HCT116 (cell line): ENCODE data around the gene DCHS1. TPM values are rescaled to one million over a fixed set of nuclear protein-coding genes. Genes with fewer than 3 reads are reported as not detected.
A peak's percentile ranks its signal among the peaks of the same experiment; 100 is the strongest.

Source experiments
- ATAC-seq: fragments of 200-7000 bp; cut with Tn5 transposase; 2 replicates; pipeline ENCODE4 v1.9.1; 2020; ENCODE audit warnings: mild to moderate bottlenecking, moderate library complexity
- BruUV-seq: library from RNA; stranded (reverse); fragments of 400-500 nt; replicated peaks from 2 replicates; lab custom pipeline; 2021; lab: Mats Ljungman, UMichigan
- CTCF ChIA-PET: fragments of 300-600 bp; sonication (Branson Sonifier 250); formaldehyde crosslinking; loops from one replicate; lab custom pipeline; 2021; ENCODE audit warnings: antibody characterized with exemption; lab: Charles Lee
- POLR2A ChIA-PET: fragments of 300-600, 350-600 bp; sonication (Branson Sonifier 250); formaldehyde crosslinking; loops from one replicate; lab custom pipeline; 2021; ENCODE audit warnings: antibody characterized with exemption; lab: Charles Lee
- RAD21 ChIA-PET, 2 experiments: fragments of 300-600 bp; sonication (Branson Sonifier 250); formaldehyde crosslinking; loops; one replicate each; lab custom pipeline; 2023; ENCODE audit warnings: low total read pairs in 2 of 2; ENCODE audit not compliant: uncharacterized antibody in 2 of 2, unreplicated experiment in 2 of 2, low non-redundant PET in 1 of 2; lab: Charles Lee
- DNase-seq: peaks from one replicate; pipeline ENCODE4 v3.0.0-alpha.2; 2010; ENCODE audit warnings: low read depth, low spot score
- H2AFZ ChIP-seq: fragments of 200-600 bp; shearing (Covaris generic), sonication (generic); 2 replicates; pipeline ENCODE4 v1.6.1; 2017; ENCODE audit warnings: low read depth, mixed run types, mixed read lengths, antibody characterized with exemption, low read length; ENCODE audit not compliant: poor library complexity, severe bottlenecking
- H3K27ac ChIP-seq: 2 replicates; pipeline ENCODE4 v1.5.1; 2012; ENCODE audit warnings: low read depth, low read length
- H3K27me3 ChIP-seq: fragments of 200-600 bp; sonication (generic); 2 replicates; pipeline ENCODE4 v1.6.1; 2016; ENCODE audit warnings: mixed run types, low read length, mixed read lengths; ENCODE audit not compliant: insufficient read depth
- H3K36me3 ChIP-seq, 2 experiments: fragments of 200-500 bp in 1 of 2; fragments of 200-600 bp in 1 of 2; sonication (Bioruptor generic) in 1 of 2; sonication (generic) in 1 of 2; 2 replicates each; pipeline versions ENCODE4 v1.5.1 to v1.6.1; 2014 to 2016; ENCODE audit warnings: low read length in 2 of 2, inconsistent platforms in 1 of 2, mixed read lengths in 1 of 2, mixed run types in 1 of 2; ENCODE audit not compliant: insufficient read depth in 2 of 2, control insufficient read depth in 1 of 2
- H3K4me1 ChIP-seq, 2 experiments: fragments of 200-600 bp in 1 of 2; sonication (generic) in 1 of 2; 2 replicates each; pipeline versions ENCODE4 v1.5.1 to v1.6.1; 2012 to 2017; ENCODE audit warnings: low read length in 2 of 2, inconsistent platforms in 1 of 2, mild to moderate bottlenecking in 1 of 2, mixed read lengths in 1 of 2, mixed run types in 1 of 2, moderate library complexity in 1 of 2; ENCODE audit not compliant: insufficient read depth in 2 of 2, control insufficient read depth in 1 of 2
- H3K4me2 ChIP-seq: fragments of 200-600 bp; sonication (generic); 2 replicates; pipeline ENCODE4 v1.6.1; 2017; ENCODE audit warnings: mixed run types, low read length, mixed read lengths
- H3K4me3 ChIP-seq, 2 experiments: fragments of 200-600 bp in 1 of 2; sonication (generic) in 1 of 2; replicated peaks in 1 of 2; 2 replicates each; pipeline ENCODE4 v1.5.1; 2011 to 2016; ENCODE audit warnings: low read length in 2 of 2, control low read depth in 1 of 2, low read depth in 1 of 2, mild to moderate bottlenecking in 1 of 2, mixed read lengths in 1 of 2, mixed run types in 1 of 2
- H3K79me2 ChIP-seq: fragments of 200-600 bp; sonication (generic); 2 replicates; pipeline ENCODE4 v1.6.1; 2017; ENCODE audit warnings: mild to moderate bottlenecking, mixed run types, low read length, moderate library complexity, mixed read lengths; ENCODE audit not compliant: insufficient read depth
- H3K9ac ChIP-seq: fragments of 200-600 bp; sonication (generic); 2 replicates; pipeline ENCODE4 v1.6.1; 2016; ENCODE audit warnings: low read length, mixed read lengths
- H3K9me2 ChIP-seq: fragments of 200-600 bp; sonication (generic), shearing (Covaris generic); 2 replicates; pipeline ENCODE4 v1.6.1; 2017; ENCODE audit warnings: mixed run types, mild to moderate bottlenecking, moderate library complexity; ENCODE audit not compliant: insufficient read depth
- H3K9me3 ChIP-seq, 2 experiments: fragments of 200-500 bp in 1 of 2; fragments of 200-600 bp in 1 of 2; sonication (Bioruptor generic) in 1 of 2; sonication (generic) in 1 of 2; 2 replicates each; pipeline ENCODE4 v1.6.1; 2014 to 2017; ENCODE audit warnings: low read length in 2 of 2, mixed read lengths in 2 of 2, inconsistent platforms in 1 of 2, low read depth in 1 of 2, mild to moderate bottlenecking in 1 of 2, mixed run types in 1 of 2, moderate library complexity in 1 of 2; ENCODE audit not compliant: control insufficient read depth in 1 of 2, insufficient read depth in 1 of 2
- H4K20me1 ChIP-seq: fragments of 200-600 bp; sonication (generic), shearing (Covaris generic); 2 replicates; pipeline ENCODE4 v1.6.1; 2017; ENCODE audit warnings: mixed run types, mild to moderate bottlenecking, moderate library complexity; ENCODE audit not compliant: insufficient read depth
- CBX3 ChIP-seq: IDR thresholded peaks from 2 replicates; pipeline ENCODE4 v1.6.1; 2012; ENCODE audit warnings: low read depth
- CTCF ChIP-seq, 3 experiments: fragments of 200-600 bp in 1 of 3; sonication (generic) in 1 of 3; IDR thresholded peaks in 2 of 3; conservative IDR thresholded peaks in 1 of 3; 2 replicates each; pipeline ENCODE4 v1.5.1; 2012 to 2017; ENCODE audit warnings: low read depth in 2 of 3, low read length in 2 of 3, antibody characterized with exemption in 1 of 3, borderline replicate concordance in 1 of 3, control low read depth in 1 of 3, mild to moderate bottlenecking in 1 of 3, mixed read lengths in 1 of 3, mixed run types in 1 of 3, moderate library complexity in 1 of 3; ENCODE audit not compliant: insufficient read depth in 1 of 3
- EGR1 ChIP-seq: IDR thresholded peaks from 2 replicates; pipeline ENCODE4 v1.6.1; 2012; ENCODE audit warnings: low read depth
- EZH2 ChIP-seq: fragments of 200-600 bp; sonication (generic); IDR thresholded peaks from 2 replicates; pipeline ENCODE4 v1.6.1; 2017; ENCODE audit warnings: antibody characterized with exemption, mixed run types
- FOSL1 ChIP-seq: IDR thresholded peaks from 2 replicates; pipeline ENCODE4 v1.6.1; 2012; ENCODE audit warnings: low read depth
- JUND ChIP-seq: IDR thresholded peaks from 2 replicates; pipeline ENCODE4 v1.6.1; 2012
- MAX ChIP-seq: IDR thresholded peaks from 2 replicates; pipeline ENCODE4 v1.6.1; 2012
- POLR2A ChIP-seq: IDR thresholded peaks from 2 replicates; pipeline ENCODE4 v1.7.0; 2011; ENCODE audit warnings: borderline replicate concordance; ENCODE audit not compliant: insufficient read depth, insufficient read length; ENCODE audit errors: extremely low read depth
- POLR2AphosphoS5 ChIP-seq: IDR thresholded peaks from 2 replicates; pipeline ENCODE4 v1.6.1; 2011; ENCODE audit warnings: mild to moderate bottlenecking, low read depth, low read length, moderate library complexity
- RAD21 ChIP-seq: IDR thresholded peaks from 2 replicates; pipeline ENCODE4 v1.6.1; 2012; ENCODE audit warnings: low read depth, mild to moderate bottlenecking
- SP1 ChIP-seq: IDR thresholded peaks from 2 replicates; pipeline ENCODE4 v1.6.1; 2012; ENCODE audit warnings: low read depth
- SRF ChIP-seq: IDR thresholded peaks from 2 replicates; pipeline ENCODE4 v1.6.1; 2012; ENCODE audit warnings: low read depth
- YY1 ChIP-seq: IDR thresholded peaks from 2 replicates; pipeline ENCODE4 v1.6.1; 2011; ENCODE audit warnings: low read length, low read depth, moderate library complexity, mild to moderate bottlenecking; ENCODE audit not compliant: insufficient replicate concordance; ENCODE audit errors: extremely low read depth
- ZNF274 ChIP-seq: fragments of 200-500 bp; sonication (Bioruptor generic); IDR thresholded peaks from 2 replicates; pipeline ENCODE4 v1.6.1; 2014; ENCODE audit warnings: mild to moderate bottlenecking, low read depth, low read length, inconsistent platforms
- intact Hi-C: fragments of 100-400 bp; cut with micrococcal nuclease; formaldehyde crosslinking; loops from 2 replicates; pipeline ENCODE4 v1.10.0; 2022
- total RNA-seq: library from RNA; stranded (reverse); gene quantifications from one replicate; pipeline ENCODE4 v1.2.1, GENCODE V29; 2021; ENCODE audit not compliant: unreplicated experiment

The DCHS1 gene
- total RNA-seq, 1 experiment from 2014 or later: 0.30 TPM

GRCh38 chr11:6681949-6682348 lies 26.3 kb upstream of the DCHS1 start:
- Histone ChIP-seq H4K20me1 (no peaks in the 10 kb centered on the region), H2AFZ (no peak overlapping the region), H3K79me2 (peaks cover 26% of the 10 kb centered on the region), H3K4me1 (peaks cover 7 to 15% of the 10 kb centered on the region in 2 experiments; a peak in 3 of 4 replicates), H3K9me2 (no peaks in the 10 kb centered on the region), H3K9ac (peak overlapping the region; percentile 98), H3K4me2 (peak overlapping the region; percentile 94), H3K9me3 (no peaks in the 10 kb centered on the region), H3K36me3 (peaks cover 13 to 14% of the 10 kb centered on the region in 2 experiments), H3K27ac (no peak overlapping the region; the same call in 1 of the 2 replicates), H3K27me3 (no peaks in the 10 kb centered on the region), H3K4me3 (peak overlapping the region; percentile 71 to 92)
- intact Hi-C loops: loop anchor here (2.0 kb wide), 1 partner anchor 77 kb away; no protein-coding TSS in a partner anchor
- DNase-seq (no peak), ATAC-seq (no peak)
- no TSS peak for BruUV-seq
- ChIA-PET CTCF (no interaction called here), POLR2A (no interaction called here), RAD21 (no interaction called here)
- TF ChIP-seq ZNF274 (no peak), SRF (no peak), EGR1 (no peak), MAX (no peak), POLR2AphosphoS5 (no peak), CBX3 (no peak), CTCF (IDR thresholded peaks at IDR 0.05 in 2 of 3, conservative IDR thresholded peaks at IDR 0.05 in 1 of 3; ENCODE audit: borderline replicate concordance in 1 of 3, insufficient read depth in 1 of 3, low read depth in 2 of 3, low read length in 2 of 3) (no peak), POLR2A (no peak), EZH2 (no peak), RAD21 (no peak), YY1 (no peak), JUND (no peak), FOSL1 (no peak), SP1 (no peak)
